Vagina (tissue), 2 donors: ENCODE results near the gene IL1RAPL1.

Experiments
- CTCF ChIP-seq, 3 experiments: fragments of 450-650 bp in 2 of 3; fragments of 200-600 bp in 1 of 3; sonication (generic) in 1 of 3; IDR thresholded peaks; one replicate each; pipeline ENCODE4 v1.5.1; 2017 to 2019; ENCODE audit warnings: antibody characterized with exemption in 3 of 3, mild to moderate bottlenecking in 2 of 3, moderate library complexity in 2 of 3
- POLR2A ChIP-seq, 2 donors: fragments of 450-650 bp; IDR thresholded peaks; one replicate each; pipeline ENCODE4 v1.6.1; 2017; ENCODE audit warnings: antibody characterized with exemption in 2 of 2, mild to moderate bottlenecking in 2 of 2, moderate library complexity in 2 of 2
- POLR2AphosphoS5 ChIP-seq, 2 donors: sonication (generic); formaldehyde crosslinking; IDR thresholded peaks; one replicate each; pipeline ENCODE4 v1.9.0; 2017; ENCODE audit warnings: antibody characterized with exemption in 2 of 2, mild to moderate bottlenecking in 2 of 2, low read depth in 1 of 2; ENCODE audit not compliant: insufficient read depth in 1 of 2

GRCh38 chrX:28773807-28774206, 186.6 kb downstream of the IL1RAPL1 start:
- TF ChIP-seq CTCF (IDR thresholded peaks at IDR 0.05) (no peak), POLR2AphosphoS5 (IDR thresholded peaks at IDR 0.05; ENCODE audit: insufficient read depth in 1 of 2, low read depth in 1 of 2) (no peak), POLR2A (IDR thresholded peaks at IDR 0.05) (no peak)
